IPS-15b (cell line): ENCODE results near the gene STX16.

Experiments
- H3K27me3 ChIP-seq: one replicate; pipeline ENCODE4 v1.6.1; 2013; ENCODE audit warnings: low read length; ENCODE audit not compliant: control insufficient read depth, insufficient read depth
- H3K36me3 ChIP-seq: one replicate; pipeline ENCODE4 v1.6.1; 2013; ENCODE audit warnings: low read length; ENCODE audit not compliant: control insufficient read depth, insufficient read depth
- H3K4me1 ChIP-seq: one replicate; pipeline ENCODE4 v1.6.1; 2013; ENCODE audit warnings: mild to moderate bottlenecking, low read length; ENCODE audit not compliant: control insufficient read depth, insufficient read depth
- H3K4me3 ChIP-seq: one replicate; pipeline ENCODE4 v1.5.1; 2013; ENCODE audit warnings: low read depth, low read length
- H3K9ac ChIP-seq: one replicate; pipeline ENCODE4 v1.6.1; 2013; ENCODE audit warnings: low read depth, mild to moderate bottlenecking, low read length
- H3K9me3 ChIP-seq: one replicate; pipeline ENCODE4 v1.6.1; 2013; ENCODE audit warnings: mild to moderate bottlenecking, low read length; ENCODE audit not compliant: control insufficient read depth, insufficient read depth

The STX16 gene, protein sequence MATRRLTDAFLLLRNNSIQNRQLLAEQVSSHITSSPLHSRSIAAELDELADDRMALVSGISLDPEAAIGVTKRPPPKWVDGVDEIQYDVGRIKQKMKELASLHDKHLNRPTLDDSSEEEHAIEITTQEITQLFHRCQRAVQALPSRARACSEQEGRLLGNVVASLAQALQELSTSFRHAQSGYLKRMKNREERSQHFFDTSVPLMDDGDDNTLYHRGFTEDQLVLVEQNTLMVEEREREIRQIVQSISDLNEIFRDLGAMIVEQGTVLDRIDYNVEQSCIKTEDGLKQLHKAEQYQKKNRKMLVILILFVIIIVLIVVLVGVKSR

DNA sequence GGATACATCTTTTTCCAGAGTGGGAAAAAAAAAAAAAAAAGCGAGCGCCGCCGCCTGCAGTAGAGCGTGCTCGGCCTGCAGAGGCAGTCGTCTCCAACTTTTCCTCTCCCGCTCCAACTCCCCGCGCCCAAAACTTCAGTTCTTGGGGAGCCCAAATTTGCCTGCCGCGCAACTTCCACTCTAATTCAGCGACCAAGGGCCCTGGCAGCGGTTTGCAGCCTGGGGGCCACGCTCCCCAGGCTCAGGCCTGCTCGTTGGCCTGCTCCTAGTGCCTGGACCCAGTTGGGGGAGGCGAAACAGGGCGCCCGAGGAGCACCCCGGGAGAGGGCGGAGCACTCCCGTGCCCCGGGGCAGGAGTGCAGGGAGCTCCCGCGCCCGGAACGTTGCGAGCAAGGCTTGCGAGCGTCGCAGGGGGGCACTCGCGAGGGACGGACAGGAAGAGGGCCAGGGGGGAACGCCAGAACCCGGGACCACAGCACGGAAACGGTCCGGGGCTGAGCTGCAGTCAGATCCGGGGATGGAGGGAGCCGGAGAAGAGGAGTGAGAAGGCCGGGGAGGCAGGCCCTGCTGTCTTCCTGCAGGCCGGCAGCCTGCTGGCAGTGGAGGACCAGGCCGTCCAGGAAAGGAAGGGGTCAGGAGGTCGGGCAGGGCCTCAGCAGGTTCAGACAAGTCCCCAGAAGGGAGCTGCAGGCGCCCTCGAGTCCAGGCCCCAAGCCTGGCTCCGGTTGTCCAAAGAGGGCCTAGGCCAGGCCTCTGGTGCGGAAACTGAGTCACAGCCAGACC, at the start of gene STX16:
STX16 (plus strand) TSS at position 508 of the 783 bp plus-strand sequence. CDS start 724 bp downstream, outside the sequence.
- Histone ChIP-seq H3K36me3 (no peaks in the 10 kb centered on the region), H3K4me3 (peak within 1 kb of the TSS; percentile 90), H3K9ac (peak within 1 kb of the TSS; percentile 84), H3K27me3 (no peaks in the 10 kb centered on the region), H3K9me3 (no peaks in the 10 kb centered on the region), H3K4me1 (peaks cover 20% of the 10 kb centered on the region)

DNA sequence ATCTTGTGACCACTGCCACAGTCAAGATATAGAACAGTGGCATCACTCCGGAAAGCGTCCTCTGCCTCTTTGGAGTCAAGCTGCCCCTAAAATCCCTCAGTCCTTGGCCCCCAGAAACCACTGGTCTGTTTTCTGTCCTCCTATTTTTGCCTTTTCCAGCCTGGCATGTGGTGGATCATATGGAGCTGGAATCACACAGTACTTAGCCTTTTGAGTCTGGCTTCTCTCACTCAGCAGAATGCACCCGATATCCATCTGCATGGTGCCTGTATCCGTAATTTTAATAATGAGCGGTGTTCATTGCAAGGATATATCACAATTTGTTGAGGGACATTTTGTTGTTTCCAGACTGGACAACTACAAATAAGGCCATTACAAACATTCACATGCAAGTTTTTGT, 49.0 kb upstream of the STX16 start:
- H3K36me3 ChIP-seq: no peaks in the 10 kb centered on the region
- no peaks in the 10 kb centered on the region for H3K4me1 ChIP-seq
- H3K27me3 ChIP-seq: no peaks in the 10 kb centered on the region
- H3K9me3 ChIP-seq: no peaks in the 10 kb centered on the region
- H3K9ac ChIP-seq: no peak overlapping the region
- no peak overlapping the region for H3K4me3 ChIP-seq

DNA sequence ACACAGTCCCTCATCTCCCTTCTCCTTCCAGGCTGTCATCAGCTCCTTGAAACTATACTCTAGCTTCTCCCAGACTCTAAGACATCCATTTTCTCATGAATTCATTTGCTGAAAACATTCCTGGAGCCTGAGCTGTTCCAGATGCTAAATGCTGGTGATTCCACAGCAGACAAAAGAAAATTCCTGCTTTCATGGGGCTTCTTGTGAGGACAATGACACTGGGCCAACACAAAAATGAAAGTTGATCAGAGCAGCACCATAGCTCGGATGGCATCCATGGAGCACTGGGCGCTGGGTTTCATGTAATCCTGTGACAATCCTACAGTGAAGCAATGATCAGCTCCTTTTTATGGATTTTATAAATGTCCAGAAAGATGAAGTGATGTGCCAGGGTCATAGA, 47.4 kb upstream of the STX16 start:
- H3K9me3 ChIP-seq: no peaks in the 10 kb centered on the region
- no peaks in the 10 kb centered on the region for H3K27me3 ChIP-seq
- no peak overlapping the region for H3K4me3 ChIP-seq
- H3K36me3 ChIP-seq: no peaks in the 10 kb centered on the region
- no peak overlapping the region for H3K9ac ChIP-seq
- H3K4me1 ChIP-seq: no peaks in the 10 kb centered on the region

DNA sequence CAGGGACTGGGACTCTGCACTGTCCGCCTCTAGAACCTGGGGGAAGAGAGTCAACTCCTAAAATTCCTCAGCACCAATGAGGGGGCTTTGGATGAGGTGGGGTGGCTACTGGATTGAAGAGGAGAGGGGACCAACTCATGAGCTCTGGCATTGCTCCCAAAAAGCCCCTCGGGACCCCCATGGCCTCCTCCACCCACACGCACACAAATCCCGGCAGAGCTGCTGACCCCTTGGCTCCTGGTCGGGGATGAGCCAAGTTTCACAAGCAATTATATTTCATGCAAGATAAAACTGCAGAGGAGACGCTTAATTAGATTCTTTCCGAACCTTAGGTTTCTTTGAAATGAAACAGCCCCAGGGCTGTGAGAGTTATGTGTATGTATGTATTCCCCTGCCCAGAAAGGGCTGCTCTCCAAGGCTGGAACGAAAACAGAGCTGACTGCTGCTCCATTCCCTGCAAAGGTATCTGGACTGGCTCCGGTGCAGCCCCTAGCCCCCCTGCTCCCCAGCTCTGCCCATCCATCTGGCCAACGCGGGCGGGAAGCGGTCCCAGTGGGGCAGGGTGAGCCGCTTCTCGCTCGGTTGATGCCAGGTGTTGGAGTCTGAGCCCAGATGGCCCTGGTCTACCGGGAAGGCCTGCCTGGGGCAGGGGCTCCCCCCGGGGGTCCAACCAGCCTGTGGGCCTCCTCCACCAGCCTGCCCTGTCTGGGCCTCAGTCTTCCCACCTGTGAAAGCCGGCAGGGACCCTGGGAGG, 46.8 kb upstream of the STX16 start:
- H3K9ac ChIP-seq: no peak overlapping the region
- no peaks in the 10 kb centered on the region for H3K36me3 ChIP-seq
- no peaks in the 10 kb centered on the region for H3K4me1 ChIP-seq
- no peaks in the 10 kb centered on the region for H3K9me3 ChIP-seq
- H3K4me3 ChIP-seq: no peak overlapping the region
- H3K27me3 ChIP-seq: no peaks in the 10 kb centered on the region

GRCh38 chr20:58605292-58606065, 45.6 kb upstream of the STX16 start:
- H3K4me3 ChIP-seq: no peak overlapping the region
- no peaks in the 10 kb centered on the region for H3K36me3 ChIP-seq
- H3K9ac ChIP-seq: no peak overlapping the region
- no peaks in the 10 kb centered on the region for H3K9me3 ChIP-seq
- H3K27me3 ChIP-seq: no peaks in the 10 kb centered on the region
- H3K4me1 ChIP-seq: no peaks in the 10 kb centered on the region

DNA sequence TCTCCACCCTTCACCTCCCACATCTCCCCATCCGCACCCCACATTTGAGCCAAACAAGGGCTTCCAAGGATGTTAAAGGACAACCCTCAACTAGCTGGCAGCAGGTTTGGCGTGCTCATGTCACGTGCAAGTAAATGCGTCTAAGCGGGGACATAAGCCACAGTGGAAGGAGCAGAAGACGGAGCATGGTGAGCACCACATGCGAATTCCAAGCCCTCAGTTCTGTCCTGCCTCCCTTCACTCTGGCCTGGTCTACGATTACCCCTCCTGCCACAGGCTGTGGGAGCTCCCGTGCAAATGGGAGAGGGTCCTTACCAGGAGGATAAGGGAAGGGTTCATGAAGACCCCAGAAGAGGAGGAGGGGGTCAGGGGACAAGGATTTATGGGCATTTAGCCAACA, 44.9 kb upstream of the STX16 start:
- no peaks in the 10 kb centered on the region for H3K9me3 ChIP-seq
- H3K4me3 ChIP-seq: no peak overlapping the region
- H3K27me3 ChIP-seq: no peaks in the 10 kb centered on the region
- no peak overlapping the region for H3K9ac ChIP-seq
- no peaks in the 10 kb centered on the region for H3K36me3 ChIP-seq
- H3K4me1 ChIP-seq: no peaks in the 10 kb centered on the region

GRCh38 chr20:58608096-58608840, 42.8 kb upstream of the STX16 start:
- no peaks in the 10 kb centered on the region for H3K9me3 ChIP-seq
- H3K4me1 ChIP-seq: no peaks in the 10 kb centered on the region
- H3K27me3 ChIP-seq: no peaks in the 10 kb centered on the region
- no peak overlapping the region for H3K9ac ChIP-seq
- no peak overlapping the region for H3K4me3 ChIP-seq
- no peaks in the 10 kb centered on the region for H3K36me3 ChIP-seq

DNA sequence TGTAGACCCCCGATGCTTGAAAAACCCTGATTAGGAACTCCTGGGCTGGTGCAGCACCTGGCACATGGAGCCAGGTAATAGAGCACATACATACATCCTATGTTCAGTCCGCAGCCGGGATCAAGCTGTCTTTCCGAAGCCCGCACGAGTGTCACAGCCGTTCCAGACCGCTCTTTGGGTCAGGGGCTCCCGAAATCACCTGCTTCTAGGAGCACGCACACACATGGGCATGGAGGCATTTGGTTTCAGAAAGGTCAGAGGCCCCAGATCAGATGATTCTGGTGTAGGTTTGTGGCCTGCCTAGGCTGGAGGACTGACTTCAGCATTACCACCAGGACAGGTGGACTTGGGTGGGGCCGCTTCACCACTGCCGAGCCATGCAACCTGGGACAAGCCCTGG, 42.1 kb upstream of the STX16 start:
- Histone ChIP-seq H3K9ac (no peak overlapping the region), H3K9me3 (no peaks in the 10 kb centered on the region), H3K4me1 (no peaks in the 10 kb centered on the region), H3K36me3 (no peaks in the 10 kb centered on the region), H3K27me3 (no peaks in the 10 kb centered on the region), H3K4me3 (no peak overlapping the region)

GRCh38 chr20:58610071-58610800, 40.8 kb upstream of the STX16 start:
- Histone ChIP-seq H3K9me3 (no peaks in the 10 kb centered on the region), H3K36me3 (no peaks in the 10 kb centered on the region), H3K27me3 (no peaks in the 10 kb centered on the region), H3K9ac (no peak overlapping the region), H3K4me1 (no peaks in the 10 kb centered on the region), H3K4me3 (no peak overlapping the region)

DNA sequence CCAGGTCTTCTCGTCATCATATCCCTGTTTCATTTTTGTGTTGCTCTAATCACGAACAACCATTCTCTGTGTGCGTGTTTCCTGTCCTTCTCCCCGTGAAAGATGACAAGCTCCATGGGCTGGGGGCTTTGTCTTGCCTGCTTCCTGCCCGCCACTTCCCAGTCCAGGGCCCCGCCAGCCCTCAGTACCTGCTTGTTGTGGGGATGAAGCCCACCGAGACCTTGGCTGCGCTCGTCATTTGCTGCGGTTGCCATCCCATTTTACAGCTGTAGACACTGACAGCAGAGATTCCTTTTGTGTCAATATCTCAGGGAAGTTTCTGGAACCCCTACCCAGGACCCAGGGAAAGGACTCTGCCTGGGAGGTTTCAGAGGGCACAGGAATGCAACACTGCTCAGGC, 40.3 kb upstream of the STX16 start:
- Histone ChIP-seq H3K36me3 (no peaks in the 10 kb centered on the region), H3K9ac (no peak overlapping the region), H3K9me3 (no peaks in the 10 kb centered on the region), H3K4me1 (no peaks in the 10 kb centered on the region), H3K4me3 (no peak overlapping the region), H3K27me3 (no peaks in the 10 kb centered on the region)
